NCI-H2227 treated with DMSO at 0.1 percent for 48 hours (cell line): ENCODE data around the gene GSE1.

Experiments
- DNase-seq: peaks from one replicate; lab custom pipeline; 2025; lab: John Stamatoyannopoulos, UW

GSE1 gene

GRCh38 chr16:85616607-85617321, 3.6 kb downstream of the GSE1 start:
- DNase-seq, result no peak

GRCh38 chr16:85617948-85618347, 4.8 kb downstream of the GSE1 start:
- no peak for DNase-seq

DNA sequence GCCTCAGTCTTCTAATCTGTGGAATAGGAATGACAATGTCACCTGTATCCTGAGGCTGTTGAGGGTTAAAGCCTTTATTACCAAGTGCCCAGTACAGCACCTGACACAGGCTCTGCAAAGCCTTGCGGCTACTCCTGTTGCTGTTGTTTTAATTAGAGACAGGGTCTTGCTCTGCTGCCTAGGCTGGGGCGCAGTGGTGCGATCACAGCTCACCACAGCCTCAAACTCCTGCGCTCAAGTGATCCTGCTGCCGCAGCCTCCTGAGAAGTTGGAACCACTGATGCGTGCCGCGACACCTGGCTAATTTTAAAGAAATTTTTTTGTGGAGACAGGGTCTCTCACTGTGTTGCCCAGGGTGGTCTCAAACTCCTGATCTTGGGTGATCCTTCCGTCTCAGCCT, 5.4 kb downstream of the GSE1 start:
- DNase-seq, result no peak

DNA sequence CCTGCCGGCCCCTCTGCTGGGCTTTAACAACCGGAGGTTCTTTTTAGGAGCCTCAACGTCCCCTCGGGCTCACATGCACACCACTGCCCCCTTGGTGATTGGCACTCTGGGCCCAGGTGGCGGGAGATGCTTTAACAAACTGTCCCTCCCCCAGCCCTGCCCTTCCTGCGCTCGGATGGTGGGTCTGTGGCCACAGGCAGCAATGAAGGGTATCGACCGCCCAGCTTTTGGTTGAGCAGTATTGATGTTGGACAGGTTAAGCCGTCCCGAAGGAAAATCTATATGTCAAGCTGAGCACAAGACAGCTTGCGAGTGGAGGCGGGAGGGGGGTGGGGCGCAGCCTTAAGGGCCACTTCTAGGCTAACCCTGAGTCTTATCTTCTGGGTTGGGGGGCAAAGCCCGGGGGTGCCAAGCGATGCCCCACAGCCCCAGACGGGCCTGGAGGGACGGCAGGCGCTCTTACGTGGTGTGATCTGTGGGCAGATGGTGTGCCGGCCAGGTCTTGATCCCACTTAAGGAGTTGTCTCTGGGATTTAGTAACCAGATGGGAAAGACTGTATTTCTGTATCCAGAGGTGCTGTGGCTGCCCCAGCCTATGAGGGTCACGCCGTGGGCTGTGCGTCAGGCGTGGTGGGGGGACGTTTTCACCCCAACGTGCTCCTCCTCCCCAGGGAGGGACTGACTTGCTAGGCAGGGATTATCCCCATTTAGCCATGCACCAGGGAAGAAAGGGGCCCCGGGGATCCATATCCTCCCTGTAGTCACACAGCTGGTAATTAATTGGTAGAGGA, 6.2 kb downstream of the GSE1 start:
- DNase-seq, result no peak

- DNase-seq, result no peak
Measured at GRCh38 chr16:85620374-85620773, 7.3 kb downstream of the GSE1 start.

DNA sequence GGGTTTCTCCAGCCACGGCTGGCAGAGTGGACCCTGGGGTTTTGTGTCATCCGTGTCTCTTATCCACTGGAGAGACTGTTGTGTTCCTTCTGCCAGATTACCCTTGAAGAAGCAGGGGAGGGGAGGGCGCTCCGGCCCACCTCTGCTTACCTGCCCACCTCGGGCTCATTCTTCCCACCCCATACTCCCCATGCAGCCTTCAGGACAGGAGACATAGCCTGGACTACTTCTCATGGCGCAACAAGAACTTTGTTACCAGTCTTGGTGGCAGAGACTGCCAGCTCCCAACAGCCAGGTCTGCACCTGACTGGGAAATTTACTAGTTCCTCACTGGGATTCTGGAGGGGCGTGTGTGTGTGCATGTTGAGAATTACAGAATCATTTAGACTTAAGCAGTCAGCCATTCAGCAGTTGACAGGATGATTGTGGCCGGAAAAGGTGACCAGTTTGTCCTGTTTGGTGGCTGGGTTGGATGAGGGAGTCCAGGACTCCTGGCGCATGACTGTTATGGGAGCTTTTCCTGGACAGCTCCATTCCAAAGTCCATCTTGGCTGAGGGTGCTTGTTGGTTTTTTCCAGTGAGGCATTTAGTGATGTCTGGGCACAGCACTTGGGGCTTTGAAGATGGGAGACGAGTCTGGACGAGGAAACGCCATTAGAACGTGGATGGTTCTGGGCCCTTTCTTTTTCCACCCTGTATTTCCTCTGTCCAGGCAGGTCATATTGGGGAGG, 8.7 kb downstream of the GSE1 start:
- DNase-seq, result no peak

DNA sequence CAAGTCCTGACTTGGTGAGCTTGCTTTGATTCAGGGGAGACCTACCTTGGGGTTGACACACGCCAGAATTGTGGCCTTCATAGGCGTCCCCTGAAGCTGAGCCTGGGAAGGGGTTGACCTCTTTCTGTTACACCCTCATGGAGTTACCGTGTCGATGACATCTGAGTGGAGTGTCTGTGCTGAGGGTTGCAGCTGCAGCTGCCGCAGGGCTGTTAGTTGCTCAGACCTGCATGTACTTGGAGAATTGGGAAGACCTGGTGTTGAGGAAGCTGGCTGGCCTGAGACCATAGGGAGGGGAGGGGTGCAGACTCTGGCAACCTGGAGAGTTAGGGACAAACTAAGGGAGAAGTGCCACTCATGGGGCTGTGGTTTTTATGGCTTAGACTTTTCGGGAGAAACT, 9.6 kb downstream of the GSE1 start:
- no peak for DNase-seq

- no peak for DNase-seq
Measured at GRCh38 chr16:85623250-85623649, 10.1 kb downstream of the GSE1 start.

GRCh38 chr16:85623997-85624601, 11.0 kb downstream of the GSE1 start:
- DNase-seq, result no peak

DNA sequence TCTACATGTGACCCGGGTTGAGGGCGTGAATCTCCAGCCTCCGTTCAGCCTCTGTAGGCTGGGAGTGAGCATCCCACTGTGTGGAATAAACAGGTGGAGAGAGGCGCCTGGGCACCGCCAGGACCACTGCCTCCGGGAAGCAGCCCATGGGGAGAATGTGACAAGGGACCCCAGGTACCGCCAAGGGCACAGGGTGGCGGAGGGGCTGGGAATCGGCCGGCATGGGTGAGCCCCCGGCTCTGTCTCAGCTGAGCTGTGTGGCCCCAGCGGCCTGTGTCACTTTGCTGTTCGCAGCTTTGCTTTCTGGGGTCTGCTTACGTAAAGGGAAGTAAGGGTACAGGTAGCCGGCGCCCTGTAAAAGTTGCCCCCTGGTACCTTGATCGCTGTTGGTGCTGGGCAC, 11.5 kb downstream of the GSE1 start:
- DNase-seq, result no peak

GRCh38 chr16:85625053-85625452, 11.9 kb downstream of the GSE1 start:
- no peak for DNase-seq

DNA sequence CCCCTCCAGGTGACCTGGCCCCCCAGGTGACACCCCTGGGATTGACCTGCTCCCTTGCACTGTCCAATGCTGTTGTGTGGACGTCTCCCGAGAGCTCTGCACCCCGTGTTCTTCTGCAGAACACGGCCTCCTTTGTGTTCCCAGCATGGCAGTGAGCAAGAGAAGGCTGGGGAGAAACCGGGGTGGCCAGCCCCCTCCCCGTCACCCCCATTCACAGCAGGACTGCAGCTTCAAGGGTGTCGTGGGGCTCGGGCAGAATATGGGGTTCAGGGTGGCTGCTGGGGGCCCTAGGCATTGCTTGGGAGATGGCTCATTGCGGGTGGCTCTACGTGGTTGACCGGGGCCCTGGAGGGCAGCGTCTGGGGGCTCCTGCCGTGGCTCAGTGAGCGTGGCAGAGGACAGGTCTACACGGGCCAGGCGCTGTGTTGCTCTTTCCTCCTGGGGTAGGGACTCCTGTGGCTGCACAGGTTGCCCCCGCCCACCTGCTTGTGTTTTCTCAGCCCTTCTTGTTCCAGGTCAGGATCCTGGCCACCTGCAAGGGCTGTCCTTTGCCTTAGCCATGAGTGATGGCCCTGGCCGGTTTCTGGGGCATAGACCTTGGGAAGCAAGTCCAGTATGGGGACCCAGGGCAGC, 12.5 kb downstream of the GSE1 start:
- DNase-seq, result no peak

DNA sequence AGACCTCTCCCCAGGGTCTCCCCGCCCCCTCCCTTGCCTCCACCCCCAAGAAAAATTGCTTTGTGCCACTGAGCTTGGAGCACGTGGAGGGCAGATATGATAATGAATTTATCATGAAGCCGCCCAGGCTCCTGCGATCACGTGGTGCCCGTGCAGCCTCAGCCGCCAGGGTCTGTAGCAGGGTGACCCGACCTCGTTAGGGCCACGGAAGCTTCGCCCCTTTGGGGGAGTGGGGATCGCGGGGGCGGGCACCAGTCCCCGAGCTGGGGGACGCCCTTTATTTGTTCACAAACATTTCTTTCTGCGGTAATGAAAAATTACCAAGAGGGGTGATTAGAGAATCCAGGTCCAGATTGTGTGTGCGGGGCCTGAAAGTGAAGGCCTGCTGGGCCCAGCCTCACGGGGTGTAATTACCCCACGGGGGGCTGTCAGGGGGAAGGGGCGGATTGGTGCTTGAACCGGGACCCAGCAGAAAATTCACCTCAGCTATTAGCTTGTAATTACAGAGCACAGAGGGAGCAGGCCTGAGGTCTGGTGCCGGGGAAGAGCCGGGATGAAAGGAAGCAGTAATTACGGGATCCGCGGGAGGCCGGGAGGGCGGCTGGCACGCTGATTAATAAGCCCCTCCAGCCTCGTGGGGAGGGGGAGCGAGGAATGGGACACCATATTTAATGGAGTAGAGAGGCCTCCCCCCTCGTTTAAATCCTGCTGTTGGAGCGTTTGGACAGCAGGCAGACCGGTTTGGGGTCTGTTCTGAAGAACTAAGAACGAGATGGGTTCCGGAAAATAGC, 13.3 kb downstream of the GSE1 start:
- peak; percentile 97 for DNase-seq

DNA sequence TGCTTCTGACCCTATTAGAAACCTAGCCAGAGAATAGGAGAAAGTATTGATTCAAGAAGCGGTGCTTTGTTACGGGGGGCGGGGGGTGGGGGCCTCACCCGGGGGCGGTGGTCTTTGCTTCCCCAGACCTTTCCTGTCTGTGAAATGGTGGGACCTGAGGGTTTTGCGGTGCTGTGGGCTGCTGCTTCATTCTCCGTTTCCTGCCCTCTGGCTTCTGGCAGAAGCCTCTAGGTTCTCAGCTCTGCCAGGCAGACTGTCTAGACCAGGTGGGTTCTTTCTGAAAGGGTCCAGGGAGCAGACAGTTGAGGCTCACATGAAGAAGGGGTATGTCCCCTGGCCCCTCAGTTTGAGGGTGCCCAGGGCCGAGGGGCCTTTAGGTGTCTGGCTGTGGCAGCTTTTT, 14.0 kb downstream of the GSE1 start:
- peak; percentile 58 for DNase-seq

DNA sequence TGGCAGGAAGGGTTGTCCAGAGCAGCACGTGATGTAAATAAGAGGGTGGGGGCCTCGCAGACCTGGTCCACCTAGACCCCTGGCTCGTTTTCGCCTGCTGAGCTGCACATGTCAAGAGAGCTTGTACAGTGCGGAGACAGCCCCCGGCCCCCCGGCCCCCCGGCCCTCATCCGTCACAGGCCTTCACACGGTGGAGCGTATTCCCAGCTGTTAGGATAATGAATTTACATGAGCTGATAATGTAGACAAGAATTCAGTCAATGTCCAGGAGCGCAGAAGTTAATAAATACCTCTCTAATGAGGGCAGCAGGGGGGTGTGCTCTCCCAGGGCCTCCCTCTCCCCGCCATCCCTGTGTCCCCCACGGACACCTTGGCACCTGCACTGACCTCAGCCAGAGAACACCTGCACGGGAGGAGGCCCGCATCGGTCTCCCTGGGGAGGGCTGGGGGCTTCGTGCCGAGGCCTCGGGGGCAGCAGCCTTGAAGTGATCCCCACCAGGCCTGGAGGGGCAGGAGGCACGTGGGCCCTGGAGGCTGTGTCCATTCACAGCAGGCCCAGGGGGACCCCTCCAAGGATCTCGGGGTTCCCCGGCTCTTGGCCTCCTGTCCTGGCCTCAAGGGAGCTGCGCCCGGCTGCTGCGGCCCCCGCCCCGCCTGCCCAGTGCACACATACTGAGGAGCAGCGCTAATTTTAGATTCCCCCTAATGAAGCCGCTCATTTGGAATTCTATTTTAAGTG, 14.6 kb downstream of the GSE1 start:
- DNase-seq, result no peak

DNA sequence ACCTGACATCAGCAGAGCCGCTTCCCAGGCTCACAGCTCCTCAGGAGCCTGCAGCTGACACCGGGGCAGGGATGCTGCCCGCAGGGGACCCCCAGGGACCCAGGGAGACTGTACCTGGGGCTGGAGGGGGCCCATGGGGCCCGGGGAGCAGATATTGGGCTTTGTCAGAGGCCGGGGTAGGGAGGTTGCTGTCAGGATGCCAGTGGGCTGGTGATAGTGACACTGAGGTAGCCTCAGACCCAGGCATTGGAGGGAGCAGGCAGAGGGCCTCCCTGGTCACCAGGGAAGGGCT, 15.1 kb downstream of the GSE1 start:
- no peak for DNase-seq

DNA sequence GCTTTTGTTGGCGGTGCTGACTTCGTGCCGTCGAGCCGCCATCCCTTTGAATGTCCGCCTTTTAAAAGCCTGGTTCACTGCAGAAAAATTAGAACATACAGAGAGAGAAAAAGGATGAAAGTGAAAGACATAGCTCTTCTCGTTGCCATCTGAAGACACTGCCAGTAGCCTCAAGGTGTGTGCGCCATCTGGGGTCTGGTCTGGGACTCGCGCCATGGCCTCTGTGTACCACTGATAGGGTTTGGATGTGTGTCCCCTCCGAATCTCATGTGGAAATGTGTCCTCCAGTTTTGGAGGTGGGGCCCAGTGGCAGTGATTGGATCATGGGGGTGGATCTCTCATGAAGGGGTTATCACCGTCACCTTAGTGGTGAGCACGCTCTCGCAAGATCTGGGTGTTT, 15.5 kb downstream of the GSE1 start:
- DNase-seq, result no peak

DNA sequence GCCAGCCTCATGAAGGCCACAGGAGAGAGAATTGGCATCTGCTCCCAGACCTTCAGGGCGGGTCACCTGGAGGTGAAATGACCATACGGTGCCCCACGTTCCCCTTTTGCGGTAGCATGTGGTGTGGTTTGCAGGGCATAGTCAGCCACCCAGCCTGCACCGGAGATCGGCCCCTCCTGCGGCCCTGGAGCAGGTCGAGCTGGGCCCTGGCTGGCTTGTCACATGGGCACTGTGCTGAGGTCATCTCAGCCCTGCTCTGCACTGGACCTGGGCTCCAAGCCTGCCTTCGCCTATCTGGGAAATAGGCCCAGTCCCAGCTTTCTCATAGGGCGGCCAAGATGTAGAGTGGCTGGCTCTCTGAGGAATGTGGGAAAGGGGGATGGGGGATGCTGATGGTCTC, 16.2 kb downstream of the GSE1 start:
- DNase-seq, result no peak

GRCh38 chr16:85629853-85630252, 16.7 kb downstream of the GSE1 start:
- no peak for DNase-seq

DNA sequence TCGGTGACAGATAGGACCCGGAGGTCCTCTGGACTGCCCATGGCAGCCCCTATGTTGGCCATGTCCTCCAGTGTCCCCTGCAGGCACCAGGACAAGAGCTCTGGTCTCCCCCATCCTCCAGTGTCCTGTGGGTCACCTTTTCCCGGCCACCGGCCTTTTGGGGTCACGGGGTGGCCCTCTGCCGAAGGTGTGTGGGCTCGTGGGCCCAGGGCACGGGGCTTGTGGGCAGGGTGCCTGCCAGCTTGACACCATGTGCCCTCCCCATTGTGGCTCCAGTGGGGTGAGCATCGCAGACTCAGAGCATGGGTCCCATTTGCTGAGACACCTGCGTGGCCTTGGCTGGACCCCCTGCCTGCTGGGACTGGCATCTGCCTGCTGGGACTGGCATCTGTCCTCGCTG, 18.1 kb downstream of the GSE1 start:
- DNase-seq, result no peak
